IMR-90 (cell line): ENCODE measurements around the gene TMEM128. TPM values are rescaled to one million over a fixed set of nuclear protein-coding genes. Genes with fewer than 3 reads are reported as not detected.
"Not testable (repeated sequence)": the region's sequence is repeated elsewhere in the genome, so short reads cannot be mapped to it uniquely, and the experiment has no call there.

Source experiments
- ATAC-seq: fragments of 200-7000 bp; cut with Tn5 transposase; 2 replicates; pipeline ENCODE4 v1.9.1; 2020; ENCODE audit warnings: low read depth, mild to moderate bottlenecking, moderate library complexity
- BruUV-seq: library from RNA; stranded (reverse); fragments of 400-500 nt; replicated peaks from 2 replicates; lab custom pipeline; 2021; lab: Mats Ljungman, UMichigan
- CTCF ChIA-PET: fragments of 300-600 bp; formaldehyde crosslinking; extraction: SDS; loops from one replicate; lab custom pipeline; 2021; ENCODE audit warnings: antibody characterized with exemption; lab: Yijun Ruan, JAX
- POLR2A ChIA-PET: fragments of 300-600 bp; sonication (Branson Sonifier 250); formaldehyde crosslinking; loops from one replicate; lab custom pipeline; 2022; ENCODE audit warnings: antibody characterized with exemption; ENCODE audit not compliant: unreplicated experiment; lab: Charles Lee
- DNase-seq: peaks from one replicate; pipeline ENCODE4 v3.0.0; 2013
- H2AFZ ChIP-seq: replicated peaks from 2 replicates; pipeline ENCODE3; 2013; ENCODE audit warnings: low read length, mild to moderate bottlenecking; ENCODE audit not compliant: poor library complexity
- H2AK5ac ChIP-seq: 2 replicates; pipeline ENCODE4 v1.6.1; 2013; ENCODE audit warnings: low read depth, low read length, inconsistent platforms
- H2AK9ac ChIP-seq: replicated peaks from 2 replicates; pipeline ENCODE3; 2013; ENCODE audit warnings: mild to moderate bottlenecking, low read depth, low read length, moderate library complexity; ENCODE audit not compliant: poor library complexity
- H2BK120ac ChIP-seq: 2 replicates; pipeline ENCODE4 v1.6.1; 2013; ENCODE audit warnings: low read depth, low read length, inconsistent platforms
- H2BK15ac ChIP-seq: 3 replicates; pipeline ENCODE4 v1.6.1; 2013; ENCODE audit warnings: low read depth, low read length, inconsistent platforms
- H2BK20ac ChIP-seq: 2 replicates; pipeline ENCODE4 v1.6.1; 2013; ENCODE audit warnings: low read depth, mild to moderate bottlenecking, inconsistent platforms, low read length, moderate library complexity
- H2BK5ac ChIP-seq: 2 replicates; pipeline ENCODE4 v1.6.1; 2013; ENCODE audit warnings: mild to moderate bottlenecking, low read depth, low read length, inconsistent platforms; ENCODE audit not compliant: poor library complexity, severe bottlenecking
- H3K14ac ChIP-seq: replicated peaks from 2 replicates; pipeline ENCODE4 v1.6.1; 2013; ENCODE audit warnings: low read depth, low read length, inconsistent platforms
- H3K18ac ChIP-seq: 2 replicates; pipeline ENCODE4 v1.6.1; 2013; ENCODE audit warnings: low read depth, low read length, control low read depth
- H3K23ac ChIP-seq: 2 replicates; pipeline ENCODE4 v1.6.1; 2013; ENCODE audit warnings: low read depth, low read length, inconsistent platforms
- H3K27ac ChIP-seq: 2 replicates; pipeline ENCODE4 v1.5.1; 2013; ENCODE audit warnings: mild to moderate bottlenecking, control low read depth, low read length; ENCODE audit not compliant: insufficient read depth
- H3K27me3 ChIP-seq: 2 replicates; pipeline ENCODE4 v1.6.1; 2013; ENCODE audit warnings: low read length; ENCODE audit not compliant: control insufficient read depth, insufficient read depth
- H3K36me3 ChIP-seq: 2 replicates; pipeline ENCODE4 v1.6.1; 2013; ENCODE audit warnings: low read length, mixed read lengths; ENCODE audit not compliant: control insufficient read depth, insufficient read depth
- H3K4ac ChIP-seq: 2 replicates; pipeline ENCODE4 v1.6.1; 2013; ENCODE audit warnings: low read depth, low read length, inconsistent platforms
- H3K4me1 ChIP-seq: 2 replicates; pipeline ENCODE4 v1.6.1; 2013; ENCODE audit warnings: low read length, mixed read lengths; ENCODE audit not compliant: control insufficient read depth, insufficient read depth
- H3K4me2 ChIP-seq: 2 replicates; pipeline ENCODE4 v1.6.1; 2013; ENCODE audit warnings: low read depth, mild to moderate bottlenecking, control low read depth, low read length, moderate library complexity
- H3K4me3 ChIP-seq: 2 replicates; pipeline ENCODE4 v1.5.1; 2013; ENCODE audit warnings: low read depth, mild to moderate bottlenecking, control low read depth, low read length, moderate library complexity; ENCODE audit not compliant: insufficient read depth
- H3K56ac ChIP-seq: 2 replicates; pipeline ENCODE4 v1.6.1; 2013; ENCODE audit warnings: low read length, inconsistent platforms; ENCODE audit not compliant: insufficient read depth; ENCODE audit errors: extremely low read depth
- H3K79me1 ChIP-seq, 2 experiments: 2 replicates each; pipeline ENCODE4 v1.6.1; 2013; ENCODE audit warnings: low read length in 2 of 2, inconsistent platforms in 1 of 2, low read depth in 1 of 2
- H3K9ac ChIP-seq: 2 replicates; pipeline ENCODE4 v1.6.1; 2013; ENCODE audit warnings: low read depth, low read length, control low read depth
- H3K9me1 ChIP-seq: 2 replicates; pipeline ENCODE4 v1.6.1; 2013; ENCODE audit warnings: low read length, inconsistent platforms; ENCODE audit not compliant: insufficient read depth
- H3K9me3 ChIP-seq: 2 replicates; pipeline ENCODE4 v1.6.1; 2013; ENCODE audit warnings: low read length; ENCODE audit not compliant: control insufficient read depth, insufficient read depth
- H4K20me1 ChIP-seq: 2 replicates; pipeline ENCODE4 v1.6.1; 2013; ENCODE audit warnings: low read length, inconsistent platforms; ENCODE audit not compliant: insufficient read depth
- H4K5ac ChIP-seq: 2 replicates; pipeline ENCODE4 v1.6.1; 2013; ENCODE audit warnings: mild to moderate bottlenecking, low read depth, low read length, control low read depth
- H4K8ac ChIP-seq, 2 experiments: 2 replicates each; pipeline ENCODE4 v1.6.1; 2013; ENCODE audit warnings: low read depth in 2 of 2, low read length in 2 of 2, control low read depth in 1 of 2, inconsistent platforms in 1 of 2
- H4K91ac ChIP-seq: 2 replicates; pipeline ENCODE4 v1.6.1; 2013; ENCODE audit warnings: low read depth, low read length, inconsistent platforms; ENCODE audit not compliant: insufficient read depth
- FOS ChIP-seq: fragments of 150-350 bp; IDR thresholded peaks from 2 replicates; pipeline ENCODE4 v1.6.1; 2016; ENCODE audit warnings: low read depth, low read length
- MAZ ChIP-seq: IDR thresholded peaks from 2 replicates; pipeline ENCODE4 v1.6.1; 2012; ENCODE audit warnings: low read depth, mild to moderate bottlenecking, low read length, improper control_type of control experiment, moderate library complexity, borderline replicate concordance
- RCOR1 ChIP-seq: IDR thresholded peaks from 2 replicates; pipeline ENCODE4 v1.6.1; 2012; ENCODE audit warnings: mild to moderate bottlenecking, low read length, improper control_type of control experiment; ENCODE audit not compliant: insufficient replicate concordance
- WGBS, 2 experiments: methylation state at CpG; one replicate each; pipeline versions ENCODE4 v1.1.5 to v1.1.7; 2013; ENCODE audit warnings: missing lambda C conversion rate in 2 of 2; ENCODE audit not compliant: insufficient read length in 1 of 2; ENCODE audit errors: extremely low coverage in 2 of 2; 5-methylcytosine and 5-hydroxymethylcytosine counted together
- dilution Hi-C: fragments of 300-500 bp; cut with HindIII; formaldehyde crosslinking; loops from one replicate; pipeline ENCODE4 v1.14.3; 2018; ENCODE audit warnings: low sequenced_read_pairs; ENCODE audit not compliant: unreplicated experiment
- in situ Hi-C: fragments of 300-500 bp; cut with MboI; formaldehyde crosslinking; loops from 3 replicates; pipeline ENCODE4 v1.14.3; 2019; ENCODE audit warnings: low sequenced_read_pairs, inconsistent platforms, mixed read lengths
- intact Hi-C: fragments of 100-400 bp; cut with micrococcal nuclease; formaldehyde crosslinking; loops from 2 replicates; pipeline ENCODE4 v1.10.0; 2022
- polyA plus RNA-seq, 3 experiments: library from polyadenylated mRNA; depleted of rRNA; stranded (reverse); fragments of >200 nt; gene quantifications; 2 replicates each; pipeline ENCODE4 v1.2.3, GENCODE V29; 2012; ENCODE audit warnings: low replicate concordance in 1 of 3
- total RNA-seq: library from RNA; depleted of rRNA; stranded (reverse); fragments of >200 nt; gene quantifications from 2 replicates; pipeline ENCODE4 v1.2.3, GENCODE V29; 2012

Gene TMEM128
- total and polyA plus RNA-seq, 2 of the 4 experiments (the other 2 are of a cell fraction): 21.9 to 22.6 TPM

DNA sequence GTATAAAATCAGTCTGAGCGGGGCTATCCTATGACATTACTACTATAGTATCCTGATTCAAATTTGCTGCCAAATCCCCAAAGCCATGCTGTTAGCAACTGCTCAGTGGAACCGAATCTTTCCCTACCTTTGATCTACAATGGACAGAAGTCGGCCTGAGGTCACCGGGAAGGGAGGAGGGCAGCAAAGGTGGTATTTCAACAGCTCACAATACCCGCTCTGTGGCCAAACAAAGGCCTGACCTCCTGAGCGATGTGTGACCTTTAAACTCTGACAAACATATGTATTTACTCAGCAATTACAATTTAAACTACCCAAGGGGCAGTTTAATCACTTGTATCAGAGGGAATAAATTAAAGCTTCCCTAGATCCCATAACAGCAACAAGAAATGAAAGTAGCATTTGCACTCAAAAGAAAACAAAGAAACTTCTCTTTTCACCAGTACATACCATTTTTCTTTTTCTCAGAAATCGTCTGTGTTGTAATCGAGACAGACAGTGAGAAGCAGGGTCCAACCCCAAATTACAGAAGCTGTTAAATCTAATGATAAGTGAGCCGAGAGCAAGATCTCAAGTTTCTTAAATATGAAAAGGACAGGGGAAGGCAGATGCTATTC is 11.6 kb upstream of the TMEM128 start:
- H3K56ac ChIP-seq: no peak overlapping the region
- no peak overlapping the region for H2AK5ac ChIP-seq
- ChIA-PET POLR2A (interaction anchor here (0.6 kb wide), 1 partner anchor 147 kb away, joined by 3 read pairs; no protein-coding TSS in a partner anchor), CTCF (interaction anchor here (0.5 to 2.8 kb wide), 17 partner anchors 8 to 180 kb away, joined by 3 to 19 read pairs (median 4); partner anchors contain the start of genes LYAR, TMEM128 and ZBTB49)
- H3K4me2 ChIP-seq: no peak overlapping the region; the same call in 1 of the 2 replicates
- no peak overlapping the region for H3K18ac ChIP-seq
- no peak overlapping the region for H4K5ac ChIP-seq
- no peak overlapping the region for H3K4ac ChIP-seq
- no peak overlapping the region for H3K4me3 ChIP-seq
- no peaks in the 10 kb centered on the region for H3K36me3 ChIP-seq
- H2AFZ ChIP-seq: peak overlapping the region; percentile 4
- dilution Hi-C loops (no loop called here), in situ Hi-C loops (no loop called here), intact Hi-C loops (loop anchor here (1.0 to 2.0 kb wide), 2 partner anchors 74 to 171 kb away; no protein-coding TSS in a partner anchor)
- no peaks in the 10 kb centered on the region for H3K79me1 ChIP-seq
- H2BK120ac ChIP-seq: no peak overlapping the region
- no peak overlapping the region for H3K23ac ChIP-seq
- no peak overlapping the region for H4K91ac ChIP-seq
- no peaks in the 10 kb centered on the region for H4K20me1 ChIP-seq
- no peak overlapping the region for H4K8ac ChIP-seq
- H3K9me3 ChIP-seq: no peaks in the 10 kb centered on the region
- H2BK20ac ChIP-seq: no peak overlapping the region
- H3K27ac ChIP-seq: no peak overlapping the region
- H2BK15ac ChIP-seq: no peak overlapping the region
- no peak overlapping the region for H3K14ac ChIP-seq
- DNase-seq (no peak), ATAC-seq (no peak)
- peaks cover 1% of the 10 kb centered on the region; the same call in 1 of the 2 replicates for H3K4me1 ChIP-seq
- no TSS peak for BruUV-seq
- no peaks in the 10 kb centered on the region for H3K9me1 ChIP-seq
- TF ChIP-seq FOS (no peak), MAZ (no peak), RCOR1 (no peak)
- WGBS, 2 experiments: no CpG with 5 or more reads among the region's 9 CpGs
- peaks cover 18% of the 10 kb centered on the region for H3K27me3 ChIP-seq
- no peak overlapping the region for H3K9ac ChIP-seq
- no peak overlapping the region for H2BK5ac ChIP-seq
- no peak overlapping the region for H2AK9ac ChIP-seq

DNA sequence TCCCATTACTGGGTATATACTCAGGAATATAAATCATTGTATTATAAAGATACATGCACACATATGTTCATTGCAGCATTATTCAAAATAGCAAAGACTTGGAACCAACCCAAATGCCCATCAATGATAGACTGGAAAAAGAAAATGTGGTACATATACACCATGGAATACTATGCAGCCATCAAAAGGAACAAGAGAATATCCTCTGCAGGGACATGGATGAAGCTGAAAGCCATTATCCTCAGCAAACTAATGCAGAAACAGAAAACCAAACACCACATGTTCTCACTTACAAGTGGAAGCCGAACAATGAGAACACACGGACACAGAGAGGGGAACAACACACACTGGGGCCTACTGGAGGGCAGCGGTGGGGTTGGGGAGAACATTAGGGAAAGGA is 9.7 kb upstream of the TMEM128 start:
- H3K14ac ChIP-seq, H4K91ac ChIP-seq, dilution Hi-C loops, H3K27ac ChIP-seq, CTCF ChIA-PET, H2BK20ac ChIP-seq, H4K8ac ChIP-seq, H2BK15ac ChIP-seq, H2AFZ ChIP-seq, in situ Hi-C loops, H3K56ac ChIP-seq, H3K4me2 ChIP-seq, H3K79me1 ChIP-seq, H3K9me3 ChIP-seq, H3K4ac ChIP-seq, H3K9me1 ChIP-seq, H4K5ac ChIP-seq, ATAC-seq, H3K36me3 ChIP-seq, H3K18ac ChIP-seq, H3K4me1 ChIP-seq, H2BK5ac ChIP-seq, BruUV-seq, H2AK9ac ChIP-seq, H4K20me1 ChIP-seq, DNase-seq, H3K9ac ChIP-seq, intact Hi-C loops, H2AK5ac ChIP-seq, H3K23ac ChIP-seq, H3K4me3 ChIP-seq, POLR2A ChIA-PET, H2BK120ac ChIP-seq: not testable (repeated sequence)
- no CpG with 5 or more reads among the region's 3 CpGs for WGBS, 2 experiments
- H3K27me3 ChIP-seq: peaks cover 24% of the 10 kb centered on the region
